Lung (tissue), 12 donors: ENCODE results near the gene FAM240B. TPM values are rescaled to one million over a fixed set of nuclear protein-coding genes. Genes with fewer than 3 reads are reported as not detected.

Experiments used
- ATAC-seq: fragments of 200-7000 bp; cut with Tn5 transposase; one replicate; pipeline ENCODE4 v1.9.1; 2020; ENCODE audit warnings: moderate number of reproducible peaks; ENCODE audit not compliant: insufficient read depth, low FRiP score
- DNase-seq, 3 donors: peaks; one replicate each; pipeline ENCODE4 v3.0.0-alpha.2; 2013 to 2017
- H3K27ac ChIP-seq, 2 donors: one replicate each; pipeline ENCODE4 v1.5.1; 2013; ENCODE audit warnings: mild to moderate bottlenecking in 2 of 2, moderate library complexity in 2 of 2, control low read depth in 1 of 2, inconsistent platforms in 1 of 2, low read depth in 1 of 2, low read length in 1 of 2
- H3K27me3 ChIP-seq, 3 donors: one replicate each; pipeline ENCODE4 v1.5.1; 2013; ENCODE audit warnings: low read length in 2 of 3; ENCODE audit not compliant: control insufficient read depth in 3 of 3, insufficient read depth in 3 of 3
- H3K36me3 ChIP-seq, 4 donors: one replicate each; pipeline ENCODE4 v1.5.1; 2013; ENCODE audit warnings: low read length in 4 of 4, mild to moderate bottlenecking in 1 of 4, moderate library complexity in 1 of 4; ENCODE audit not compliant: control insufficient read depth in 4 of 4, insufficient read depth in 4 of 4
- H3K4me1 ChIP-seq, 5 donors: one replicate each; pipeline ENCODE4 v1.5.1; 2013; ENCODE audit warnings: low read length in 5 of 5, mild to moderate bottlenecking in 2 of 5, moderate library complexity in 1 of 5; ENCODE audit not compliant: control insufficient read depth in 5 of 5, insufficient read depth in 5 of 5
- H3K4me3 ChIP-seq: one replicate; pipeline ENCODE4 v1.5.1; 2013; ENCODE audit warnings: mild to moderate bottlenecking, control low read depth, moderate library complexity
- H3K9ac ChIP-seq, 2 donors: one replicate each; pipeline ENCODE4 v1.5.1; 2013; ENCODE audit warnings: low read length in 2 of 2, control low read depth in 1 of 2; ENCODE audit not compliant: insufficient read depth in 1 of 2
- H3K9me3 ChIP-seq, 4 donors: one replicate each; pipeline ENCODE4 v1.5.1; 2013; ENCODE audit warnings: low read length in 3 of 4, mild to moderate bottlenecking in 1 of 4, moderate library complexity in 1 of 4; ENCODE audit not compliant: control insufficient read depth in 4 of 4, insufficient read depth in 3 of 4
- WGBS, 2 donors: extraction: QIAGEN DNeasy Blood & Tissue Kit; methylation state at CpG; one replicate each; pipeline ENCODE4 v1.1.7; 2013; 5-methylcytosine and 5-hydroxymethylcytosine counted together
- polyA plus RNA-seq, 2 donors: library from polyadenylated mRNA; stranded (reverse); fragments of 200-250 nt; gene quantifications; one replicate each; pipeline ENCODE4 v1.2.1, GENCODE V29; 2013
- total RNA-seq, 2 donors: library from RNA; depleted of rRNA in 1 of 2; stranded (reverse); fragments of >200 nt in 1 of 2; gene quantifications; one replicate each; pipeline ENCODE4 v1.2.1, GENCODE V29; 2014 to 2021
- TF ChIP-seq, protein P1 (sequence below): IDR thresholded peaks from 2 replicates; pipeline ENCODE4 v1.5.1; 2012; ENCODE audit warnings: mild to moderate bottlenecking; ENCODE audit errors: control extremely low read depth, extremely low read depth
- donor health status: control.
- donor health status: control.
- donor health status: Bipolar disorder and iron deficiency.
- donor health status: healthy.
- donor health status: DM: yes; HTN: yes; CAD: no.

Gene FAM240B
- total and polyA plus RNA-seq, 4 donors = not detected

DNA sequence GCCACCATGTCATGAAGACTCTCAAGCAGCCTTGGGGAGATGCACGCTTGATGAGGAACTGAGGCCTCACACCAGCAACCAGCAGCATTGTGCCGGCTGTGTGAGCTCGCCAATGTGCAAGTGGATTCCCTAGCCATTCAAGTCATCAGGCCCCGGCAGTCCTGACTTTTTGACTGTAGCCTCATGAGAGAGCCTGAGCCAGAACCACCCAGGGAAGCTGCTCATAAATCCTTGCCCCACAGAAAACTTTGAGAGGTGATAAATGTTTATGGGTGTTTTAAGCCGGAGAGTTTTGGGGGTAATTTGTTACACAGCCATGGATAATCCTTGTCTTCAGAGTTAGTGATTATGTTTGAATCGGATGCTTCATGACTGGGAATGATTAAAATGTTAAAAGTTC is 44.7 kb downstream of the FAM240B start:
- Histone ChIP-seq H3K36me3 (no peaks in the 10 kb centered on the region), H3K4me3 (no peak overlapping the region), H3K27me3 (peaks cover 0 to 2% (median 0%) of the 10 kb centered on the region in 3 donors), H3K4me1 (peaks cover 0 to 9% (median 0%) of the 10 kb centered on the region in 5 donors), H3K9me3 (peaks cover 0 to 2% (median 0%) of the 10 kb centered on the region in 4 donors), H3K27ac (no peak overlapping the region), H3K9ac (no peak overlapping the region)
- DNase-seq = no peak
- 93 to 97% methylated on average over 6 of the region's 6 CpGs for WGBS, 2 donors
- no peak for ATAC-seq
- TF ChIP-seq, protein P1, sequence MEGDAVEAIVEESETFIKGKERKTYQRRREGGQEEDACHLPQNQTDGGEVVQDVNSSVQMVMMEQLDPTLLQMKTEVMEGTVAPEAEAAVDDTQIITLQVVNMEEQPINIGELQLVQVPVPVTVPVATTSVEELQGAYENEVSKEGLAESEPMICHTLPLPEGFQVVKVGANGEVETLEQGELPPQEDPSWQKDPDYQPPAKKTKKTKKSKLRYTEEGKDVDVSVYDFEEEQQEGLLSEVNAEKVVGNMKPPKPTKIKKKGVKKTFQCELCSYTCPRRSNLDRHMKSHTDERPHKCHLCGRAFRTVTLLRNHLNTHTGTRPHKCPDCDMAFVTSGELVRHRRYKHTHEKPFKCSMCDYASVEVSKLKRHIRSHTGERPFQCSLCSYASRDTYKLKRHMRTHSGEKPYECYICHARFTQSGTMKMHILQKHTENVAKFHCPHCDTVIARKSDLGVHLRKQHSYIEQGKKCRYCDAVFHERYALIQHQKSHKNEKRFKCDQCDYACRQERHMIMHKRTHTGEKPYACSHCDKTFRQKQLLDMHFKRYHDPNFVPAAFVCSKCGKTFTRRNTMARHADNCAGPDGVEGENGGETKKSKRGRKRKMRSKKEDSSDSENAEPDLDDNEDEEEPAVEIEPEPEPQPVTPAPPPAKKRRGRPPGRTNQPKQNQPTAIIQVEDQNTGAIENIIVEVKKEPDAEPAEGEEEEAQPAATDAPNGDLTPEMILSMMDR = no peak

DNA sequence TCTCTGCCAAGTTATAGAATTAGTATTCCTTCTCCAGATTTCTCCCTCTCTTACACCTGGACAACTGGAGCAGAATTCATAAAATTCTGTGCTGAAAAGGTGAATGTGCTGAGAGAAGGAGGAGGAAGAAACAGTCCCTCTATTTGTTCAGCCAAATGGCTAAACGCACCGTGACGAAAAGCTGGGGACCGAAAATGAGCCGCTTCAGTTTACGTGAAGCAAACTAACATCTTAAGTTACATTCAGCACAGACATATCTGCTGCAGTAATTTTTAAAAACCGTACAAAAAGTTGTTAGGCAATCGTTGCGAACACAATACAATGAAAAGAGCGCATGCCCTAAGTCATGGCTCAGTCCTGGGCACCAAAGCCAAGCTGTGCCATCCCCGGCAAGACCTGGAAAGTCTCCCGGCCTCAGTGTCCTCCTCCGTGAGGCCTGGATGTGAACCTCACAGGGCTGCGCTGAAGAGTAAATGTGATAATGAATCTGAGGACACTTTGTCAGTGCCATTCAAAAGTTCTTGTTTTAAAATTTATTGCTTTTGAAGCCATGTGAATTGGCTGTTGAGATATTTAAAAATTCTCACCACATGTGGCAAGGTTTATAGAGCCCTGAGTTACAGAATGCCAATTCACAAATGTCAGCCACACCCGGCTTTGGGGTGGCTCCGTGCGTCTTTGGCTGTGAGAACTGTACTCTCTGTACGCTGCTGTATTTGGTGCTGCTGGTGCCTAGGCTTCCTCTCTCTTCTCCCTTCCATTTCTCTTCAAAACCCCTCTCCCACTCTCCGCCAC is 46.3 kb downstream of the FAM240B start:
- Histone ChIP-seq H3K4me3 (no peak overlapping the region), H3K4me1 (peaks cover 0 to 9% (median 0%) of the 10 kb centered on the region in 5 donors), H3K36me3 (no peaks in the 10 kb centered on the region), H3K27ac (no peak overlapping the region), H3K9ac (no peak overlapping the region), H3K27me3 (peaks cover 0 to 2% (median 0%) of the 10 kb centered on the region in 3 donors), H3K9me3 (no peaks in the 10 kb centered on the region)
- no peak for DNase-seq
- 95 to 96% methylated on average over 19 of the region's 19 CpGs for WGBS, 2 donors
- ATAC-seq = no peak
- TF ChIP-seq, protein P1 = no peak

DNA sequence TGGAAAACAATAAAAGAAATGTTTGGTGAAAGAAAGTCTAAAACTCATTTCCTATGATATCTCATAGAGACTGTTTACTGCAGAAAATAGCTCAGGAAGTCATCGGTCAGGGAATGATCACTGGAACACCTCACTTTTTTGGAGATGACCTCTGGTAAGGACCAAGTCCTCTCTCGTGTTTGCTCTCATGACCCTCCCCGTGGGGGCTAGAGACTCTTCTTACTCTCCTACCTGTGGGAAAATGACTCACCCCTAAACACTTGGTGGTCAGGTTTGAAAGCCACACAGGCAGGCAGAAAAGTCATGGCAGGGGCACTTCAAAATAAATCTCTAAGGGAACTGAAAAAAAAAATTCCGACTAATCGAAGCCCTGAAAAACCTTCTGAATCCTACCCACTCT is 48.2 kb downstream of the FAM240B start:
- TF ChIP-seq, protein P1 = no peak
- Histone ChIP-seq H3K9me3 (no peaks in the 10 kb centered on the region), H3K9ac (no peak overlapping the region), H3K4me3 (no peak overlapping the region), H3K27me3 (no peaks in the 10 kb centered on the region), H3K27ac (no peak overlapping the region), H3K4me1 (peaks cover 0 to 9% (median 0%) of the 10 kb centered on the region in 5 donors), H3K36me3 (no peaks in the 10 kb centered on the region)
- ATAC-seq = no peak
- WGBS, 2 donors = 70 to 92% methylated on average over 5 of the region's 5 CpGs
- no peak for DNase-seq
